ENCODE results near the gene NRBF2.

Gene NRBF2

GRCh38 chr10:63128443-63128842 is 4.7 kb upstream of the NRBF2 start:
- Histone ChIP-seq H3K4me3 (ENCODE audit: low read length) (no peak overlapping the region), H3K27me3 (replicated peaks; ENCODE audit: insufficient read depth, low read length) (no peaks in the 10 kb centered on the region), H3K79me2 (ENCODE audit: low read length) (peaks cover 3% of the 10 kb centered on the region), H3K4me1 (ENCODE audit: low read length) (0 out of 2 replicates have a peak, but pooled peaks cover 3% of the 10 kb centered on the region), H3K4me2 (ENCODE audit: low read depth, low read length) (no peak overlapping the region), H3K36me3 (replicated peaks; ENCODE audit: insufficient read depth, low read length) (no peaks in the 10 kb centered on the region), H3F3A (ENCODE audit: insufficient read depth, low read length) (peaks cover 3% of the 10 kb centered on the region; the same call in 1 of the 2 replicates), H3K27ac (ENCODE audit: low read length) (no peak overlapping the region), H4K20me1 (ENCODE audit: insufficient read depth, low read length) (no peaks in the 10 kb centered on the region), H3K9ac (ENCODE audit: low read length) (no peak overlapping the region), H2AFZ (ENCODE audit: low read length) (no peak overlapping the region), H3K9me3 (replicated peaks; ENCODE audit: insufficient read depth, low read length) (no peaks in the 10 kb centered on the region), H3K9me2 (replicated peaks; ENCODE audit: insufficient read depth, low read length) (no peaks in the 10 kb centered on the region)
- no peak for DNase-seq
- TF ChIP-seq CTCF (IDR thresholded peaks at IDR 0.05; ENCODE audit: low read length), result no peak
- no peak for TF ChIP-seq EZH2phosphoT487 (IDR thresholded peaks at IDR 0.05; ENCODE audit: low read length)
- no peak for TF ChIP-seq EZH2 (optimal IDR thresholded peaks at IDR 0.05; ENCODE audit: low read depth, low read length)

GRCh38 chr10:63129888-63130287 is 3.2 kb upstream of the NRBF2 start:
- Histone ChIP-seq H3K4me2 (ENCODE audit: low read depth, low read length) (no peak overlapping the region), H3K79me2 (ENCODE audit: low read length) (peaks cover 17% of the 10 kb centered on the region), H2AFZ (ENCODE audit: low read length) (no peak overlapping the region), H3K4me3 (ENCODE audit: low read length) (no peak overlapping the region), H3K9ac (ENCODE audit: low read length) (no peak overlapping the region), H3K27me3 (replicated peaks; ENCODE audit: insufficient read depth, low read length) (no peaks in the 10 kb centered on the region), H4K20me1 (ENCODE audit: insufficient read depth, low read length) (no peaks in the 10 kb centered on the region), H3K27ac (ENCODE audit: low read length) (no peak overlapping the region), H3K36me3 (replicated peaks; ENCODE audit: insufficient read depth, low read length) (no peaks in the 10 kb centered on the region), H3F3A (ENCODE audit: insufficient read depth, low read length) (peaks cover 3% of the 10 kb centered on the region; the same call in 1 of the 2 replicates), H3K4me1 (ENCODE audit: low read length) (0 out of 2 replicates have a peak, but pooled peaks cover 7% of the 10 kb centered on the region), H3K9me2 (replicated peaks; ENCODE audit: insufficient read depth, low read length) (no peaks in the 10 kb centered on the region), H3K9me3 (replicated peaks; ENCODE audit: insufficient read depth, low read length) (no peaks in the 10 kb centered on the region)
- DNase-seq, result no peak
- TF ChIP-seq EZH2 (optimal IDR thresholded peaks at IDR 0.05; ENCODE audit: low read depth, low read length) (no peak), CTCF (IDR thresholded peaks at IDR 0.05; ENCODE audit: low read length) (no peak), EZH2phosphoT487 (IDR thresholded peaks at IDR 0.05; ENCODE audit: low read length) (no peak)

- no peaks in the 10 kb centered on the region for H3K9me2 ChIP-seq (replicated peaks; ENCODE audit: insufficient read depth, low read length)
- H3K79me2 ChIP-seq (ENCODE audit: low read length), result peaks cover 45% of the 10 kb centered on the region
- DNase-seq, result no peak
- H3K36me3 ChIP-seq (replicated peaks; ENCODE audit: insufficient read depth, low read length), result no peaks in the 10 kb centered on the region
- H2AFZ ChIP-seq (ENCODE audit: low read length), result peak overlapping the region; percentile 21
- no peak overlapping the region for H3K27ac ChIP-seq (ENCODE audit: low read length)
- H4K20me1 ChIP-seq (ENCODE audit: insufficient read depth, low read length), result no peaks in the 10 kb centered on the region
- no peaks in the 10 kb centered on the region for H3K27me3 ChIP-seq (replicated peaks; ENCODE audit: insufficient read depth, low read length)
- H3K9ac ChIP-seq (ENCODE audit: low read length), result no peak overlapping the region
- 0 out of 2 replicates have a peak, but pooled peaks cover 7% of the 10 kb centered on the region for H3K4me1 ChIP-seq (ENCODE audit: low read length)
- peak overlapping the region; percentile 29 for H3K4me2 ChIP-seq (ENCODE audit: low read depth, low read length)
- H3K9me3 ChIP-seq (replicated peaks; ENCODE audit: insufficient read depth, low read length), result no peaks in the 10 kb centered on the region
- peak overlapping the region; percentile 94 for H3K4me3 ChIP-seq (ENCODE audit: low read length)
- TF ChIP-seq EZH2 (optimal IDR thresholded peaks at IDR 0.05; ENCODE audit: low read depth, low read length) (no peak), CTCF (IDR thresholded peaks at IDR 0.05; ENCODE audit: low read length) (no peak), EZH2phosphoT487 (IDR thresholded peaks at IDR 0.05; ENCODE audit: low read length) (no peak)
- H3F3A ChIP-seq (ENCODE audit: insufficient read depth, low read length), result peaks cover 3% of the 10 kb centered on the region; the same call in 1 of the 2 replicates
Observed at GRCh38 chr10:63132651-63133055, 475 bp upstream of the NRBF2 start.

All from MM.1S (cell line).